NCI-H510A treated with DMSO at 0.1 percent for 48 hours (cell line): ENCODE data around the gene C3orf33.
"Not testable (repeated sequence)": the region's sequence is repeated elsewhere in the genome, so short reads cannot be mapped to it uniquely, and the experiment has no call there.

ENCODE experiments used
- DNase-seq: peaks from one replicate; lab custom pipeline; 2025; lab: John Stamatoyannopoulos, UW

The C3orf33 gene, protein sequence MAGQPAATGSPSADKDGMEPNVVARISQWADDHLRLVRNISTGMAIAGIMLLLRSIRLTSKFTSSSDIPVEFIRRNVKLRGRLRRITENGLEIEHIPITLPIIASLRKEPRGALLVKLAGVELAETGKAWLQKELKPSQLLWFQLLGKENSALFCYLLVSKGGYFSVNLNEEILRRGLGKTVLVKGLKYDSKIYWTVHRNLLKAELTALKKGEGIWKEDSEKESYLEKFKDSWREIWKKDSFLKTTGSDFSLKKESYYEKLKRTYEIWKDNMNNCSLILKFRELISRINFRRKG

DNA sequence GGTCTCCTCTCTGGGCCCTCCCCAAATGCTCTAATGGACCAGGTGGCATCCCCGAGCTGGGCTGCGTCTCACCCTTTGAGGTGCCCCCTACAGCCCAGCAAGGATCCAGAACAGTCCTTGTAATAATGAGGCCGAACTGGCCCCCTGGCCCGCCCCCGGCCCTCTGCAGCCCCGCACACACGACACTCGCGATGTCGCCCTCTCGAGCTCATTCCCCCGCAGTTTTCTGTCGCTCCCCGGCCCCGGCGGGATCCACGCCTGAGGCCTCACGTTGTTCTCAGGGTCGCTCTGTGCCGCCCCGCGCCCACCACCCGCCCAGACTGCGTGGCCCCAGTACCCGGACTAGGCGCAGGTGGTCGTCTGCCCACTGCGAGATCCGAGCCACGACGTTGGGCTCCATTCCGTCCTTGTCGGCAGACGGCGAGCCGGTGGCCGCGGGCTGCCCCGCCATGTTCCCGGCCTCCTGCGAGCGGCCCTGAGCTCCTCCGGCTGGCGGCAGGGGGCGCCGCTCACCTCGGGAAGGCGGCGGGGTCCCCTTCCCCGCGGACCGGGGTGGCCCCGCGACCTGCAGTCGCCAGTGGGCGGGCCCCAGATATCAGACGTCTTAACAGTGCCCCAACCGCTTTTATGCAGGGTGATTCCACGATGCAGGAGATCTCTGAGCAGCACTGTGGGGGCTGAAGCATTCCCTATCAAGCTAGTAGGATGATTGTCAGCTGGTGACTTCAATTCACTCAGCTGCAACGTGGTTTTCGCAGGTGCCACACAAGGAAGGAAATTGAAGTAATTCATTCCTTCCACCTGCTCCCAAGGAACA lies at the start of gene C3orf33:
C3orf33 (minus strand) TSS at position 477 of the 817 bp plus-strand sequence; CDS start at position 451, 26 bp downstream.
- DNase-seq, result peak; percentile 63

- peak; percentile 99 for DNase-seq
These were observed 48.3 kb upstream of the C3orf33 start, which contains the start of gene SLC33A1 for GRCh38 chr3:155854141-155854940. SLC33A1 (minus strand) TSS chr3:155854427; CDS start chr3:155853997, 430 bp downstream.

- no peak for DNase-seq
These were observed 47.4 kb upstream of the C3orf33 start for GRCh38 chr3:155853214-155854140.

DNA sequence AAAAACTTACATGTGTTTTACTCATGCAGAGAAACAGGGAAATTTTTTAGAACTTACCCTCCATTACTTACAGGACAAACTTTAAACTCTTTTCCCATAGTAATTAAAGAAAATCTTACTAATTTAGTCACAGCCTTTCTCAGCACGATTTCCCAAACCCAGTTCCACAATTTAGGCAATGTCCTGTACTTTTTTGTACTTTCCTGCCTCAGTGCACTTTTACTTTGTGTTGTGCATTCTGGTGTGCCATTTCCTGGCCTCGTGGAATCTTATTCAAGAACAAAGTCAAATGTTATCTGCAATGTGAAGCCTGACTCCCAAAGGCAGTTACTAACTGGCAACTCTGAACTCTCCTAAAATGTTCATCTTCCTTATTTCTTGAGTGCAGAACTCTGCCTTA lies 46.3 kb upstream of the C3orf33 start:
- DNase-seq, result no peak

GRCh38 chr3:155849404-155849803 lies 43.3 kb upstream of the C3orf33 start:
- DNase-seq, result not testable (repeated sequence)

DNA sequence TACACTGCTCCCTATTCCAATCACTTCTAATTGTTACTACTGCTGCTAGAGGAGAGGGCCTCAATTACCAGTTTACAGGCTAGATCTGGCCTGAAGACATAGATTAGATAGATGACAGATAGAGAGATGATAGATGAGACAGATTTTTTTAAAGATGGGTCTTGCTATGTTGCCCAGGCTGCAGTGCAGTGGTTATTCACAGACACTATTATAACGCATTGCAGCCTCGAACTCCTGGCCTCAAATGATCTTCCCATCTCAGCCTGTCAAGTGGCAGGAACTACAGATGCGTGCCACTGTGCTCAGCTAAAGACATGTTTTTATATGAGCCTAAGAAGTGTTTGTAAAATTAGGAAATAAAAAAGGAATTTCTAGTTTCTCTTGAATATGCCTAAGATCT lies 41.9 kb upstream of the C3orf33 start:
- no peak for DNase-seq

- no peak for DNase-seq
These were observed 40.0 kb upstream of the C3orf33 start for GRCh38 chr3:155846119-155846518.

DNA sequence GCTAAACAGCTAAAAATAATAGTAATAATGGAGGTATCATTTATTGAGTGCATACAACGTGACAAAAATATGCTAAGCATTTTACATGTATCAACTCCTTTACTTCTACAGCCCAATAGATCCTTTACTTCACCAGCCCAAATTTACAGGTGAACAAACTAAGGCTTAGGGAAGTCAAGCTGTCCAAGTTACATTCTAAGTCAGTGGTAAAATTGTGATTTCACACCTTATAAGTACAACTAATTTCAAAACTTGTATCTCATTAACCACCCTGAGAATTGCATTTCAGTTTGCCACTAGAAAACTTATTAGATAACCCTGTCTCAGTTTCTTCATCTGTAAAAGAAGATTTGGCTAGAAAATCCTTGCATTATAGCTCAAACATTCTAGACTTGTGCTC lies 37.5 kb upstream of the C3orf33 start:
- DNase-seq, result no peak

- DNase-seq, result no peak
These were observed 29.4 kb upstream of the C3orf33 start for GRCh38 chr3:155835341-155836071.

GRCh38 chr3:155828490-155829098 lies 22.5 kb upstream of the C3orf33 start:
- DNase-seq, result not testable (repeated sequence)

- no peak for DNase-seq
These were observed 9.0 kb upstream of the C3orf33 start for GRCh38 chr3:155815030-155815545.

GRCh38 chr3:155813224-155813623 lies 7.1 kb upstream of the C3orf33 start:
- DNase-seq, result not testable (repeated sequence)

DNA sequence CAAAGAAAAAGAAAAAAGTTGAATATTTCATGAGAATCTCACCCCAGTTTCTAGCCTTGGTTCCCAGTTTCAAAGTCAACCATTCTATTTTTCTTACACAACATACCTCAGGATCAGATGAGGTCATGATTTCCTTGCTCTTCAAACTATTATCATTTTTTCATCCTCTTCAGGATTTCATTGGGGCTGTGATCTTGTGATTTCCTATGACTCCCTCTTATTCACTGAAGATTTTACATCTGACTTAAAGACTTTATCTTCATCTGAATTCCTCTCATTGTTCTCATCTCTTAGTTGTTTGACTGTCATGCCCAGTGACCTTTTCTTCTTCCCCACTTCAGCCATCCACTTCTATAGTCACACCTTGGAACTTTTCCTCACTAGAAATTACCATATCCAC lies 3.1 kb upstream of the C3orf33 start:
- DNase-seq, result no peak

- DNase-seq, result no peak
These were observed 1.7 kb upstream of the C3orf33 start for GRCh38 chr3:155807823-155808222.

DNA sequence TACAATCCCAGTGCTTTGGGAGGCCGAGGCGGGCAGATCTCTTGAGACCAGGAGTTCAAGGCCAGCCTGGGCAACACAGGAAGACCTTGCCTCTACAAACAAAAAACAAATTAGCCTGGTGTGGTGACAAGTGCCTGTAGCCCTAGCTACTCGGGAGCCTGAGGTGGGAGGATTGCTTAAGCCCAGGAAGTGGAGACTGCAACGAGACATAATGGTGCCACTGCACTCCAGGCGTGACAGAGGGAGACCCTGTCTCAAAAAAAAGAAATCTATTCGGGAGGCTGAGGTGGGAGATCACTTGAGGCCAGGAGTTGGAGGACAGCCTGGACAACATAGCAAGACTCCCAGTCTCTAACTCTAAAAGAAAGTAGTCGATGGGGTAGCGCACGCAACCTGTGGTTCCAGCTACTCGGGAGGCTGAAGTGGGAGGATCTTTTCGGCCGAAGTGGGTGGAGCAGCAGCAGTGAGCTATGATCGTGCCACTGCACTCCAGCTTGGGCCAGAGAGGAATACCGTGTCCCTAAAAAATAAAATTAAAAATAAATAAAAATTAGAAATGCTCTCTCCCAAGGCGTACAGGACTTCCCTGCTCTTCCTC lies 775 bp downstream of the C3orf33 start:
- DNase-seq, result peak; percentile 41

DNA sequence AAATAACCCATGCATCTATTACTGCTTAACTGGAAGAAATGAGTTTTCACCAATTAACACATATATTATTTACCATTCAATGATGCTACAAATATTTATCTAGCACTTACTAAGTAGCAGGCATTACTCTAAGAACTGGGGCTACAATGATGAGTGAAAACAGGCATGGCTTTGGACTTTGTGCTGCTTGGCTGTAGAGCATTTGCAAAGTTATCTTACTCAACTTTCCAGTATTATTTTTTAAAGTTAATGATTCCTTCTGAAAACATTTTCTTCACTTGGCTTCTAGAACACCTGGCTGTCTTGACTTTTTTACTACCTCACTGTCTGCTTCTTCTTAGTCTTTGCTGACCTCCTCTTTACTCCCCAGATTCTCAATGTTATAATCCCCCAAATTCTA lies 1.8 kb downstream of the C3orf33 start:
- DNase-seq, result no peak

DNA sequence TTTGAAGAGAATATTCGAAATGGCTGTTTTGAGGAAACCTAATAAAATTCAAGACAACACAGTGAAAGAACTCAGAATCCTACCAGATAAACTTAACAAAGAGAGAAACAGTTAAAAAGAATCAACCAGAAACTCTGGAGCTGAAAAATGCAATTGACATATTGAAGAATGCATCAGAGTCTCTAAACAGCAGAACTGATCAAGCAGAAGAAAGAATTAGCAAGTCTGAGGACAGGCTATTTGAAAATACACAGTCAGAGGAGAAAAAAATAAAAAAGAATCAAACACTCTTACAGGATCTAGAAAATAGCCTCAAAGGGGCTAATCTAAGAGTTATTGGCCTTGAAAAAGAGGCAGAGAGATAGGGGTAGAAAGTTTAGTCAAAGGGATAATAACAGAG lies 13.5 kb downstream of the C3orf33 start:
- DNase-seq, result no peak

DNA sequence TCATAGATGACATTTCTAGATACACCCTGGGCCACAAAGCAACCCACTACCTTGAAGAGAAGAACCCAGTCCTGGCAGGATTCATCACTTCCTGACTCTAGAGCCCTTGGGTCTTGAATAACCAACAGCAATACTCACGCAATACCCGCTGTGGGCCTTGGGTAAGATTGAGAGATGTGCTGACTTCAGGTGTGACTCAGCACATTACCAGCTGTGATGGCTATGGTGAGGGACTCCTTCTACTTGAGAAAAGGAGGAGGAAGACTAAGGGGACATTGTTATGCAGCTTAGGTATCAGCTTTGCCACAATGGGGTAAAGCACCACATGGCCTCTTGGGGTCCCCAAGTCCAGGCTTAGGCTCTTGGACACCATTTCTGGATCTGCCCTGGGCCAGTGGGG lies 14.9 kb downstream of the C3orf33 start:
- DNase-seq, result no peak

- DNase-seq, result no peak
These were observed 15.7 kb downstream of the C3orf33 start for GRCh38 chr3:155790272-155790925.
